Uterus (tissue), 4 donors: ENCODE measurements around the gene ACTN1. TPM values are rescaled to one million over a fixed set of nuclear protein-coding genes. Genes with fewer than 3 reads are reported as not detected.

ENCODE experiments used
- DNase-seq, 2 donors: peaks; one replicate each; pipeline ENCODE4 v3.0.0-alpha.2; 2019 to 2020
- H3K27ac ChIP-seq, 2 donors: fragments of 200-600 bp; sonication (generic); 1 replicate in 1 of 2; 2 replicates in 1 of 2; pipeline ENCODE4 v1.5.1; 2016 to 2018
- H3K27me3 ChIP-seq, 2 donors: fragments of 200-600 bp; sonication (generic); one replicate each; pipeline ENCODE4 v1.5.1; 2018 to 2019; ENCODE audit warnings: control low read depth in 1 of 2
- H3K36me3 ChIP-seq, 2 donors: fragments of 200-600 bp; sonication (generic); one replicate each; pipeline ENCODE4 v1.5.1; 2019; ENCODE audit warnings: control low read depth in 1 of 2
- H3K4me1 ChIP-seq, 2 donors: fragments of 200-600 bp; sonication (generic); one replicate each; pipeline ENCODE4 v1.5.1; 2018 to 2019; ENCODE audit warnings: control low read depth in 1 of 2
- H3K4me3 ChIP-seq, 2 donors: fragments of 200-600 bp; sonication (generic); 1 replicate in 1 of 2; 2 replicates in 1 of 2; pipeline ENCODE4 v1.5.1; 2018 to 2019; ENCODE audit warnings: mild to moderate bottlenecking in 1 of 2
- H3K9me3 ChIP-seq, 2 donors: fragments of 200-600 bp; sonication (generic); one replicate each; pipeline ENCODE4 v1.5.1; 2019; ENCODE audit warnings: control low read depth in 1 of 2
- POLR2A ChIP-seq, 2 donors: fragments of 450-650 bp; IDR thresholded peaks; one replicate each; pipeline ENCODE4 v1.6.1; 2016; ENCODE audit warnings: antibody characterized with exemption in 2 of 2, mild to moderate bottlenecking in 1 of 2, moderate library complexity in 1 of 2
- intact Hi-C: fragments of 100-400 bp; cut with DNase I; formaldehyde crosslinking; loops from one replicate; pipeline ENCODE4 v1.15.1; 2023; ENCODE audit warnings: low total_unique reads
- total RNA-seq, 4 donors: library from RNA; depleted of rRNA in 3 of 4; stranded (reverse); fragments of >200 nt in 3 of 4; gene quantifications; one replicate each; pipeline versions ENCODE4 v1.1.0 to v1.2.4, GENCODE V29; 2014 to 2023
- TF ChIP-seq, protein P1 (sequence below), 4 experiments: fragments of 200-600 bp in 2 of 4; fragments of 450-650 bp in 2 of 4; sonication (generic) in 2 of 4; IDR thresholded peaks; one replicate each; pipeline ENCODE4 v1.5.1; 2016 to 2019; ENCODE audit warnings: antibody characterized with exemption in 4 of 4, mild to moderate bottlenecking in 2 of 4, moderate library complexity in 1 of 4
- donor health status: DM: yes; HTN: yes; CAD: no.

Gene ACTN1
- total RNA-seq, 4 donors from 2014 or later = 147 to 538 (median 343) TPM

DNA sequence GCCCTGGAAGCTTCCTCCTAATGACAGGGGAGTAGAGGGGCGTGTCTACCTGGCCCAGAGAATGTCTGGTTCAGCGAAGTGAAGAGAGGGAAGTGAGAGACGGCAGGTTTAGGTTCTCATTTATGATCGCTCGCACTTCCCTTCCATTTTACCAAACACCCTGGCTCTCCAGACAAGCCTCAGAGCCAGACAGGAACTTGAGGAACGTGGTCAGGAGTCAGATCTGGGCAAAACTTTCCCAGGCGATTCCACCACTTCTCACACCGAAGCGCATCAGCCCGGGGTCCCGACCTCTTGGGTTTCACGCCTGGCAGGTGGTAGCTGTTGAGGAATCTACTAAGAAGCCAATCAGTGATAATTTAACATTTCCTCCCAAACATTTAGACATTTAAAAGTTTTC is 21.3 kb downstream of the ACTN1 start:
- TF ChIP-seq, protein P1, sequence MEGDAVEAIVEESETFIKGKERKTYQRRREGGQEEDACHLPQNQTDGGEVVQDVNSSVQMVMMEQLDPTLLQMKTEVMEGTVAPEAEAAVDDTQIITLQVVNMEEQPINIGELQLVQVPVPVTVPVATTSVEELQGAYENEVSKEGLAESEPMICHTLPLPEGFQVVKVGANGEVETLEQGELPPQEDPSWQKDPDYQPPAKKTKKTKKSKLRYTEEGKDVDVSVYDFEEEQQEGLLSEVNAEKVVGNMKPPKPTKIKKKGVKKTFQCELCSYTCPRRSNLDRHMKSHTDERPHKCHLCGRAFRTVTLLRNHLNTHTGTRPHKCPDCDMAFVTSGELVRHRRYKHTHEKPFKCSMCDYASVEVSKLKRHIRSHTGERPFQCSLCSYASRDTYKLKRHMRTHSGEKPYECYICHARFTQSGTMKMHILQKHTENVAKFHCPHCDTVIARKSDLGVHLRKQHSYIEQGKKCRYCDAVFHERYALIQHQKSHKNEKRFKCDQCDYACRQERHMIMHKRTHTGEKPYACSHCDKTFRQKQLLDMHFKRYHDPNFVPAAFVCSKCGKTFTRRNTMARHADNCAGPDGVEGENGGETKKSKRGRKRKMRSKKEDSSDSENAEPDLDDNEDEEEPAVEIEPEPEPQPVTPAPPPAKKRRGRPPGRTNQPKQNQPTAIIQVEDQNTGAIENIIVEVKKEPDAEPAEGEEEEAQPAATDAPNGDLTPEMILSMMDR (IDR thresholded peaks at IDR 0.05) = no peak
- TF ChIP-seq POLR2A (IDR thresholded peaks at IDR 0.05) = no peak
- intact Hi-C loops = no loop called here
- DNase-seq = no peak
- Histone ChIP-seq H3K9me3 (no peaks in the 10 kb centered on the region), H3K27me3 (no peaks in the 10 kb centered on the region), H3K27ac (peak overlapping the region; percentile 93 to 95), H3K4me1 (peaks cover 8 to 54% of the 10 kb centered on the region in 2 donors), H3K4me3 (no peak overlapping the region), H3K36me3 (no peaks in the 10 kb centered on the region)

DNA sequence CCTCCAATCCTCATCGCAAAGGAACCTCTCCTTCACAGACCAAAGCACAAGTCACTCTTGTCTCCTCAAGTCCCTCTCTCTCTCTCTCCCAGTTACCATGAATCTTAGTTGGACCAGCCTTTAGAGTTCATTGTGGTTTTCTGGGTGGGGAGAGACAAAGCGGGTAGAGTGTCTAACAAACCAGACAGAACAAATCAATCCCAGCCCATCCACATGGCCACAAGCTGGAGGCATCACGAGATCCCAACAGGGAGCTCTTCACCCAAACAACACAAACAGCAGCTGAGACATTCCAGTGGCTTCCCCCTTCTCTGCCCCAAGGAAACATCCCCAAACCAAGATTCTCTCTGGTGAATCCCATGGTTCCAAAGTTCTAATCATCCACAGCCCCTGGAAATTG is 22.4 kb downstream of the ACTN1 start:
- H3K4me1 ChIP-seq = peaks cover 6 to 47% of the 10 kb centered on the region in 2 donors
- TF ChIP-seq, protein P1 (IDR thresholded peaks at IDR 0.05) = no peak
- TF ChIP-seq POLR2A (IDR thresholded peaks at IDR 0.05) = no peak
- intact Hi-C loops = no loop called here
- H3K4me3 ChIP-seq = no peak overlapping the region
- no peak for DNase-seq
- H3K9me3 ChIP-seq = no peaks in the 10 kb centered on the region
- H3K27ac ChIP-seq = peak overlapping the region; percentile 93 to 95
- H3K27me3 ChIP-seq = no peaks in the 10 kb centered on the region
- no peaks in the 10 kb centered on the region for H3K36me3 ChIP-seq

DNA sequence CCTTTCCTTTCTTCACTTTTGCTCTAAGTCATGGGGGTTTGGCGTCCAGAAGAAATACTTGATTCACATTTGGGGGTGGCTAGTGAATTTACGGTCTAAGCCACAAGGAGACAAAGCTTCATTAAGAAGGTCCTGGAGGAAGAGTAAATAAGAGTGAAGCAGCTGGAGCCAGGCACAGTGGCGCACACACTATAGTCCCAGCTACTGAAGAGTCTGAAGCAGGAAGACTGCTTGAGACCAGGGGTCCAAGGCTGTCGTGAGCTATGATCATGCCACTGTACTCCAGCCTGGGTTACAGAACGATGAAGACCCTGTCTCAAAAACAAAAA is 23.3 kb downstream of the ACTN1 start:
- no peak overlapping the region for H3K4me3 ChIP-seq
- DNase-seq = no peak
- no peaks in the 10 kb centered on the region for H3K9me3 ChIP-seq
- TF ChIP-seq, protein P1 (IDR thresholded peaks at IDR 0.05) = no peak
- TF ChIP-seq POLR2A (IDR thresholded peaks at IDR 0.05) = no peak
- H3K4me1 ChIP-seq = peaks cover 8 to 57% of the 10 kb centered on the region in 2 donors
- intact Hi-C loops = no loop called here
- H3K27ac ChIP-seq = peak overlapping the region; percentile 93 to 95
- H3K36me3 ChIP-seq = no peaks in the 10 kb centered on the region
- no peaks in the 10 kb centered on the region for H3K27me3 ChIP-seq

DNA sequence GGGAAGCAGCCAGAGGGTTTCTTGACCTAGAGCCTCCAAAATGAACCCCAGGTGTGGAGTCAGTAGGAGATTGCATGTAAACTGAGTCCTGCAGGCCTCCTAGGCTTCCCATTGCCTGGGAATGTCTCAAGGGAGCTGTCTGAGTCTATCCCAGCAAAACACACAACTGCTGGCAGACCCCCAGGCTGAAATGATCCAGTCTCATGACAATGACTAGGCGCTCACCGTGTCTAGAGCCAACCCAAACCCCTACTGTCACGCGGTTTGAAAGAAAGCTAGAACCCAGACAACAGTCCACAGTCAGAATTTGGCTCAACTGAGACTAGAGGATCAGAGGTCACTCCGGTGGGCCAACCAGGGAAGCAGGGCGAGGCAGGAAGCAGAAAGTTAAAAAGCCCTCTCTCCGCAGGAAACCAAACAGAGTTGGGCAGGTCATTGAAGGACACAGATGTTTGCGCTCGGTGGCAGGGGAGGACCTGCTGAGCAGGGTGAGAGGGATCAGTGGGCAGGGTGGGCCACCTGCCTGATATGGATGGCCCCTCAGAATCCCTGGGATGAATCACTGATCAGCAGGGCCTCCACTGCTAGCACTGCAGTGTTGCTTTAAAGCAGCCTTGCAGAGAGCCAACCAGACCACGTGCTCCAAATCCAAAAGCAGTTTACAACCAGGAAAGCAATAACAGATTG is 23.8 kb downstream of the ACTN1 start:
- no peak overlapping the region for H3K4me3 ChIP-seq
- TF ChIP-seq, protein P1 (IDR thresholded peaks at IDR 0.05) = no peak
- TF ChIP-seq POLR2A (IDR thresholded peaks at IDR 0.05) = no peak
- no peaks in the 10 kb centered on the region for H3K36me3 ChIP-seq
- H3K4me1 ChIP-seq = peaks cover 8 to 58% of the 10 kb centered on the region in 2 donors
- H3K27ac ChIP-seq = peak overlapping the region; percentile 93 to 95
- intact Hi-C loops = no loop called here
- H3K27me3 ChIP-seq = no peaks in the 10 kb centered on the region
- H3K9me3 ChIP-seq = no peaks in the 10 kb centered on the region
- DNase-seq = peak; percentile 73 to 78

DNA sequence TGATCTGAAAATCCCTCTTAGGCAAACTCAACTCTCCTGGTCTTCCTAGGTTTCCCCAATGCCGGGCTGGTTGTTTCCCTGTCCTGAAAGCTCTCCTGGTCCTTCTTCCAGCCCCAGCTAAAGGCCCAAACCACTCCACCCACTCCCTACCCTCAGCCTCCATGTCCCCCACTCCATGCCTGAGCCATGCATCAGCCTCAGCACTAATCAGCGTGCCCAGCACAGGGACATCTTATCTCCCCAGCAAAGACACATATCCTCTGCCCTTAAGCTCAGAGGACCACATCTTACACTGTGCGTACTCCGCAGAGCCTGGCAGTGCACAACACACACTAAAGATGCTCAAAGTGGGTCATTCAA is 25.9 kb downstream of the ACTN1 start:
- intact Hi-C loops = no loop called here
- TF ChIP-seq, protein P1 (IDR thresholded peaks at IDR 0.05) = no peak
- Histone ChIP-seq H3K27me3 (no peaks in the 10 kb centered on the region), H3K27ac (peak overlapping the region; percentile 93 to 95), H3K9me3 (no peaks in the 10 kb centered on the region), H3K36me3 (no peaks in the 10 kb centered on the region), H3K4me3 (peak overlapping the region in 1 of 2 donors; percentile 27), H3K4me1 (peaks cover 8 to 70% of the 10 kb centered on the region in 2 donors)
- no peak for DNase-seq
